Activated CD4-positive, alpha-beta T cell treated with anti-CD3 and anti-CD28 coated beads for 1 hour (primary cell): Measurements from ENCODE around the gene STX18.
"Not testable (repeated sequence)": the region's sequence is repeated elsewhere in the genome, so short reads cannot be mapped to it uniquely, and the experiment has no call there.

Experiments used
- DNase-seq: peaks from one replicate; pipeline ENCODE4 v3.0.0-alpha.2; 2020

The STX18 gene

GRCh38 chr4:4507403-4507802 lies 34.4 kb downstream of the STX18 start:
- DNase-seq = no peak

GRCh38 chr4:4506961-4507360 lies 34.9 kb downstream of the STX18 start:
- DNase-seq = no peak

GRCh38 chr4:4505211-4505610 lies 36.6 kb downstream of the STX18 start:
- not testable (repeated sequence) for DNase-seq

GRCh38 chr4:4504783-4505182 lies 37.1 kb downstream of the STX18 start:
- DNase-seq = no peak

GRCh38 chr4:4502694-4503311 lies 39.0 kb downstream of the STX18 start:
- DNase-seq = no peak

- no peak for DNase-seq
Measured at GRCh38 chr4:4501679-4502078, 40.2 kb downstream of the STX18 start.

- DNase-seq = no peak
Measured at GRCh38 chr4:4499438-4500123, 42.3 kb downstream of the STX18 start.

- DNase-seq = no peak
Measured at GRCh38 chr4:4496592-4497372, 45.1 kb downstream of the STX18 start.

- no peak for DNase-seq
Measured at GRCh38 chr4:4494882-4495281, 47.0 kb downstream of the STX18 start.

GRCh38 chr4:4492161-4492847 lies 49.5 kb downstream of the STX18 start:
- no peak for DNase-seq

- DNase-seq = no peak
Measured at GRCh38 chr4:4491396-4491893, 50.4 kb downstream of the STX18 start.

- DNase-seq = no peak
Measured at GRCh38 chr4:4490816-4491215, 51.0 kb downstream of the STX18 start.

GRCh38 chr4:4490041-4490440 lies 51.8 kb downstream of the STX18 start:
- no peak for DNase-seq

GRCh38 chr4:4488405-4489404 lies 53.1 kb downstream of the STX18 start:
- peak; percentile 45 for DNase-seq

GRCh38 chr4:4486969-4487368 lies 54.9 kb downstream of the STX18 start:
- DNase-seq = no peak

- no peak for DNase-seq
Measured at GRCh38 chr4:4485806-4486205, 56.0 kb downstream of the STX18 start.

- DNase-seq = no peak
Measured at GRCh38 chr4:4481399-4481994, 60.4 kb downstream of the STX18 start.

- DNase-seq = no peak
Measured at GRCh38 chr4:4480685-4481398, 61.0 kb downstream of the STX18 start.

- DNase-seq = no peak
Measured at GRCh38 chr4:4480205-4480604, 61.6 kb downstream of the STX18 start.

GRCh38 chr4:4479366-4479765 lies 62.5 kb downstream of the STX18 start:
- DNase-seq = no peak

- DNase-seq = no peak
Measured at GRCh38 chr4:4477796-4478195, 64.1 kb downstream of the STX18 start.
